ENCODE measurements around the gene SOD2.
"Not testable (repeated sequence)": the region's sequence is repeated elsewhere in the genome, so short reads cannot be mapped to it uniquely, and the experiment has no call there.

DNA sequence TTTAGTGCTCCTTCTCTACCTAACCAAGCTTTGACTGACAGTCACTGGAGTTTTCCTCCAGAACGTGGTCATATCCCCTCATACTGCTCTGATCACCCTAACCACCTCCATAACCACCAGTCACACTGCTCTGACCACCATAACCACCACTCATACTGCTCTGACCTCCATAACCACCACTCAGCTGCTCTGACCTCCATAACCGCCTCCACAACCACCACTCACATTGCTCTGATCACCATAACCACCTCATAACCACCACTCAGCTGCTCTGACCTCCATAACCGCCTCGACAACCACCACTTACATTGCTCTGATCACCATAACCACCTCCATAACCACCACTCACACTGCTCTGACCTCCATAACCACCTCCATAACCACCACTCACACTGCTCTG is 17.6 kb upstream of the SOD2 start:
- TF ChIP-seq, protein P1, sequence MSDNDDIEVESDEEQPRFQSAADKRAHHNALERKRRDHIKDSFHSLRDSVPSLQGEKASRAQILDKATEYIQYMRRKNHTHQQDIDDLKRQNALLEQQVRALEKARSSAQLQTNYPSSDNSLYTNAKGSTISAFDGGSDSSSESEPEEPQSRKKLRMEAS (IDR thresholded peaks at IDR 0.05; ENCODE audit: low read depth, low read length), result not testable (repeated sequence)
- TF ChIP-seq, protein P2, sequence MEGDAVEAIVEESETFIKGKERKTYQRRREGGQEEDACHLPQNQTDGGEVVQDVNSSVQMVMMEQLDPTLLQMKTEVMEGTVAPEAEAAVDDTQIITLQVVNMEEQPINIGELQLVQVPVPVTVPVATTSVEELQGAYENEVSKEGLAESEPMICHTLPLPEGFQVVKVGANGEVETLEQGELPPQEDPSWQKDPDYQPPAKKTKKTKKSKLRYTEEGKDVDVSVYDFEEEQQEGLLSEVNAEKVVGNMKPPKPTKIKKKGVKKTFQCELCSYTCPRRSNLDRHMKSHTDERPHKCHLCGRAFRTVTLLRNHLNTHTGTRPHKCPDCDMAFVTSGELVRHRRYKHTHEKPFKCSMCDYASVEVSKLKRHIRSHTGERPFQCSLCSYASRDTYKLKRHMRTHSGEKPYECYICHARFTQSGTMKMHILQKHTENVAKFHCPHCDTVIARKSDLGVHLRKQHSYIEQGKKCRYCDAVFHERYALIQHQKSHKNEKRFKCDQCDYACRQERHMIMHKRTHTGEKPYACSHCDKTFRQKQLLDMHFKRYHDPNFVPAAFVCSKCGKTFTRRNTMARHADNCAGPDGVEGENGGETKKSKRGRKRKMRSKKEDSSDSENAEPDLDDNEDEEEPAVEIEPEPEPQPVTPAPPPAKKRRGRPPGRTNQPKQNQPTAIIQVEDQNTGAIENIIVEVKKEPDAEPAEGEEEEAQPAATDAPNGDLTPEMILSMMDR (IDR thresholded peaks at IDR 0.05; ENCODE audit: low read depth, low read length), result not testable (repeated sequence)

All from NB4 (cell line).